Right ventricle myocardium inferior (tissue), 1 donor: ENCODE results near the gene MSRB3. TPM values are rescaled to one million over a fixed set of nuclear protein-coding genes. Genes with fewer than 3 reads are reported as not detected.

ENCODE experiments used
- ATAC-seq: fragments of 200-7000 bp; cut with Tn5 transposase; one replicate; pipeline ENCODE4 v1.9.1; 2020; ENCODE audit warnings: mild to moderate bottlenecking, moderate library complexity
- DNase-seq: peaks from one replicate; pipeline ENCODE4 v3.0.0; 2021; ENCODE audit errors: missing footprints
- intact Hi-C: fragments of 100-400 bp; cut with DNase I; formaldehyde crosslinking; loops from one replicate; pipeline ENCODE4 v1.11.0; 2022
- total RNA-seq: library from RNA; stranded (reverse); fragmentation: NEBNext Ultra II Directional; extraction: Animal tissue kit (Norgen Biotek cat#: 25700); gene quantifications from one replicate; pipeline ENCODE4 v1.2.1, GENCODE V29; 2021
- donor health status: DM: no; HTN: yes; CAD: no; lungs with severe emphysema.

Gene MSRB3
- total RNA-seq, 1 donor from 2014 or later, result 148 TPM

DNA sequence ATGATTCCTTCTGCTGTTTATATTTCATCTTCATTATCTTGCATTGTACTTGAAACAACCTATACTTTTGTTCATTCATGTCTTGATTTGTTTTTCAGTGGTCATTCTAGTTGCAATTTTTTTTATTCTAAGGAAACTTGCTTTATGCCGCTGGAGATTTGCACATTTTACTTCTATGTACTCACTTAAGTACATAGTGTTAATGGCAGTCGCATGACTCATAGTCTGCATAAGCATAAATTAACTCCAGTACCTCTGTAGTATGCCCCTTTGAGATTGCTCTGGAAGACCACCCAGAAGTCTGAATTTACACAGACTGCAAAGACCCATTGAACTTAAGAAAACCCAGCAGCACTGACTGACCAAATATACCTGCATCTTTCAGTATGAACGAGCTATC is 77.0 kb downstream of the MSRB3 start:
- ATAC-seq, result no peak
- intact Hi-C loops, result no loop called here

DNA sequence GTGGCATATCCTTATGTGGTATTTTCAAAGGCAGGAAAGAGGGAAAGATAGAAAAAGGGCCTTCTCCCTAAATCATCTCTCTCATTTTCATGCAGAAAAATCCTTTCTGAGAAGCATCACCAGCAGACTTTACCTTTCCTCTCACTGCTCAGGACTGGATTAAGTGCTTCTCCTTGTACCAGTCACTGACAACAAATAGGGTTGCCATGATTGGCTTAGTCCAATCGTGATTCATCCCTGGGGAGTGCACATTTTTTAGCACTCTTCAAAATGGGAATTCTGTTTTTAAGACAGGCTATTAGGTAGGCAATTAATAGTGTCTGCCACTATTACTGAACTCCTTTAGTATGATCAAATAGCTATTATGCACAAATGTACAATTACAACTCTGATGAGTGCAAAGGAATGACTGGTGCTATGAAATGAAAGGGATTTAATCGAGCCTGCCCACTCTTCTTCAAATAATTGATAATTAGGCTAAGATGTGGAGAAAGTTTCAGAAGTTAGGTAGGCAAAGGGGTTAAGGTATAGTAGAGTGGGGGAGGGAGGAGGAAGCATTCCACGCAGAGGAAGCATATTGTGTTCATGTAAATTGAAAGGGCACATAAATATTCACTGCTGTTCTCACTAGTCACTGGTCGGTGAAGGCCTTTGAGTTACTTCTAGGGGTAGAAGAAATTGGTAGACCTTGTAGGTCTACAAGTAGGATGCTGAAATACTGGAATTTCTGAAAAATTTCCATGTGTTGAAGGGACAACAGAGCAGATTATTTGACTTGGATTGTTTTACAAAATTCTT is 84.0 kb downstream of the MSRB3 start:
- no peak for ATAC-seq
- intact Hi-C loops, result no loop called here
- DNase-seq, result no peak

More for the DNA sequence above, 77.0 kb downstream of the MSRB3 start:
- DNase-seq, result no peak

DNA sequence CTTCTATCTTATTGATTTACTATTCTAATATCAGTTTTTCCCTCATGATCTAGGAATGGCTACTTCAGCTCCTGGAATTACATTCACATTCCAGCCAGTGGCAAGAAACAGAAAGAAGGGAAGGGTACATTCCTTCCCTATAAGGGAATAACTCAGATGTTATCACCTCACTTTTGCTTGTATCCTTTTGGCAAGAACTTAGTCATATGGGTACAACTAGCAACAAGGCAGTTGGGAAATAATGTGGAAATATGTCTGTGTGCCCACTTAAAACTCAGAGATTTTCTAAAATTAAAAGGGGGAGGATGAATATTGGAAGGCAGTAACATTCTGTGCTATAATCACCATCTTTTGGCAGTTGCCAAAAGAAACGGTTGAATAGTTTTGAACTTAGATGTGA is 85.6 kb downstream of the MSRB3 start:
- DNase-seq (no peak), ATAC-seq (no peak)
- intact Hi-C loops, result no loop called here

DNA sequence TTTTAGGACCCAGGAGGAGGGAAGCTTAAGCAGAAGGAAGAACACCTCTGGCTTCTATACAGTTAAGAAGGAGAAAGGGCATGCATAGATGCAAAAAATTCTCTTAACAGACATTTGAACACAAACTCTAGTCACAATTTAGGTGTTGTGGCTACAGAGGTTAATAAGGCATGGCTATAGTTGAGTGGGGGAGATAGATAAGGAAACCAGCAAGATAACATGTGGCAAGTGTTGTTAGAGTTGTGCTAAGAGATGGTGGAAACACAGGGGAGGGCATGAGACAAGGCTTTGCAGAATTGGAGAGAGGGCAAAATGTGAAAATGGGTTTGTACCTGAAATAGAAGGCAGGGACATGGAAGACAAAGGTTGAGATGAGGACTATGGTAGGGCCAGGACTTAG is 88.9 kb downstream of the MSRB3 start:
- no peak for ATAC-seq
- intact Hi-C loops, result no loop called here

DNA sequence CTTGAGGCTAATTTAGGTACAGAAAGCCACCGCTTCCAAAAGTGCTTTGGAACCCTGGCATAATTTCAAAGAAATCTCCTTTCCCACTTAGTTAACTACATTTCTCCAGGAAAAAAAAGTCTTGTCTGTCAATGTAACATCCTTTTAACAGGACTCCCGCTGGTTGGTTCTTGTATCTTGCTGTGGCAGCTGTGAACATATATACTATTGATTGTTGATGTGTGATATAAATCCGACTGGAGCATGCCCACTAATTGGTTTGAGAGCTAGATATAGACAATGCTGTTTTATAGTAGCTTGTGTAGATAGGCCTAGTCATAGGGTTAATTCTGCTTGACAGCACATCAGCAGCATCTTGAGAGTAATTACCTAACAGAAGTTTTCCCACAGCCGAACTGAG is 89.6 kb downstream of the MSRB3 start:
- intact Hi-C loops, result no loop called here
- no peak for DNase-seq
- no peak for ATAC-seq

More for the DNA sequence above, 88.9 kb downstream of the MSRB3 start:
- no peak for DNase-seq

DNA sequence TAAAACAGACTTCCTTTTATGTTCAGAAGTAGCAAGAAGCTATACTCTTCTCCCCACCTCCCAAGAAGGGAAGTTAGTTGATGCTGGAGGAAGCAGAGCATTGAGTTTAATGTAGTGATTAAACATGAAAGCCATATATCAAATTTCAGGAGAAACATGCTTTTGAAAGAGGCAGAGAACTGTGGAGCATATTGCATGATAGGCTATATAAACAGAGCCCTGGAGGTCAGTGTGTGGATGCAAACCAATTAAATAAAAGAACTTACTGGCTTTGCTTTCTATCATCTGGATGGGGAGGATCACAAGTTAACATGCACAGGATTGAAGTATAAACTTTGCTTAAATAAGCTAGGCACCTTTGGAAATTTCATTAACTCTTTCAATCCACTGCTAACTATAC is 94.1 kb downstream of the MSRB3 start:
- ATAC-seq (no peak), DNase-seq (no peak)
- intact Hi-C loops, result no loop called here

DNA sequence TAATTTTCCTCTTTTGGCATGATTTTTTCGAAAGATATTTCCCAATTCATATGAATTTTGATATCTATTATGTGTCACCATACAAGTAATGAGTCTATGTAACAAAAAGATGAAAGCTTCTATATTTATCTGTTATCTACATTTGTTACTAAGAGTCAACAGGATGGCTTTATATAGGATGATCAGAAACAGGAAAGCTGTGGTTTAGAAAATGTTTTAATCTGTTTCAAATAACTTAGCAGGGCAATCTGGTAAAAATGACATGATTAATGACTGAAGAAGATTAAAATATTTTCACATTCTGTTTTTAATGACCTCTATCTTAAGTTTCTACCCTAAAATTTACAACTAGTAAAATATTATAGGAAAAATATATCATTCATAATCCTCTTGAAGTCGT is 105.8 kb downstream of the MSRB3 start:
- DNase-seq (no peak), ATAC-seq (no peak)
- intact Hi-C loops, result no loop called here

DNA sequence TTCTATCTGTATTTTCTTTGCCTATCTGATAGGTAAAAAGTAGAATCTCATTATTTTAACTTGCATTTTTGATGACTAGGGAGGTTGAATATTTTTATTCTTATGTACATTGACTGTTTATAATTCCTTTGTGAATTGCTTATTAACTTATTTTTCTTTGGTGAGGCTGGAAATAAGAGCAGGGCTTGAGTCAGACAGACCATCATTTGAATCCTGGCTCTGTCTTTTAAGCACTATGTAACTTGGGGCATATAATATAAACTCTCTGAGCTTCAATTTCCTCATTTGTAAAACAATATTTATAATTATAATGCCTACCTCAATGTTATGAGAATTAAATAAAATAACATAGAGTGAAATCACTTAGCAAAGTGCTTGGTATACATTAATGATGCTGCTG is 108.9 kb downstream of the MSRB3 start:
- no peak for ATAC-seq
- intact Hi-C loops, result no loop called here
- no peak for DNase-seq

DNA sequence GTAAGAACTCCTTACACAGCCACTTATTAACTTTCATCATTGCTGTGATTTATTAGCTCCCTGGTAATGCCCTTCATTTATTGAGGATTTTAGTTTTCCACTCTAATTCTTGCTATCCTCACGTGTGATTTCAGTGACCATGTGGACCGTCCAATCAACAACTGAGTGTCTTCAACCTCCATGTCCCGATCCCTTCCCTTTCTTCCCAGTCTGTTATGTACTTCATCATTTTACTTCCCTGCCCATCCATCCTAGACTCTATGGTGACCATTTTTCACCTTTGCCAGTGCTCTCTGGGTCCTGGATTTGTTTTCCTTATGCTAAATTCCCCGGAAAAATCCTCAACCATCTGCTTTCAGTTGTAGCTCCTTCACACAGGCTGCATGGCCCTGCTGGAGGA is 111.0 kb downstream of the MSRB3 start:
- intact Hi-C loops, result no loop called here
- ATAC-seq (no peak), DNase-seq (no peak)

DNA sequence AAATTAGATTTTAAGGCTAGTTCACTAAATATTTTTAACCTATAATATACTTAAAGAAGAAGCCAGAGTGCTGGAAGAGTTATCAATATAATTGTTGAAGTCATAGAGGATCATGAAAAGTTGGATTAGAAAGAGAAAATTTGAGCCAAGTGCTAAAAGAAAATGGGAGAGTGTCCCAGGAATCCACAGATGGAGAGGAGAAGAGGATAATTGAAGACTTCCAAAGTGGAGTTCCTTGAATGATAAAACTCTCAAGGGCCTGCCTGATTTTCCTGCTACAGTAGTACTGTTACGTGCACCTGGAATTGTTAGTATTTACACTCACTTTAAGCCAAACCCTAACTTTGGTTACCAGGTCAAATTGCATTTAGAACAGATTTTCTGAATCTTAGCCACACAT is 113.2 kb downstream of the MSRB3 start:
- DNase-seq (no peak), ATAC-seq (no peak)
- intact Hi-C loops, result no loop called here

DNA sequence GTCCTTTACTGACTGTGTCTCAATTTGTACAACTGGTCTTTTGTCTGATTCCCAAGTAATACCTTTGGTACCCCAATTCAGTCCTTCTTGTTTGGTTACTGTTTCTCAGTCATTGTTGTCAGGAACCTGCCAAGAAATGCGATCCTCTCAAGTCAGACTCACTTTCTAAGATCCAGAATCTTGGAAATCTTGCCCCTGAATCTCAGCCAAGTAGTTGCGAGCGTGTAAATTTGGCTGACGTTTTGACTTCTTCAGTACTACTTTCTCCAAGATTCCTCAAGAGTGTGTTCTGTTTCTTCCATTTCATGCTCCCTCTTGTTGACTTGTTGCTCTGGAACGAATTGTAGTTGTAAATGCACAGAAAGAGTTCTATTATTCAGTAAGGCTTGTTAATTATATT is 114.0 kb downstream of the MSRB3 start:
- ATAC-seq, result no peak

DNA sequence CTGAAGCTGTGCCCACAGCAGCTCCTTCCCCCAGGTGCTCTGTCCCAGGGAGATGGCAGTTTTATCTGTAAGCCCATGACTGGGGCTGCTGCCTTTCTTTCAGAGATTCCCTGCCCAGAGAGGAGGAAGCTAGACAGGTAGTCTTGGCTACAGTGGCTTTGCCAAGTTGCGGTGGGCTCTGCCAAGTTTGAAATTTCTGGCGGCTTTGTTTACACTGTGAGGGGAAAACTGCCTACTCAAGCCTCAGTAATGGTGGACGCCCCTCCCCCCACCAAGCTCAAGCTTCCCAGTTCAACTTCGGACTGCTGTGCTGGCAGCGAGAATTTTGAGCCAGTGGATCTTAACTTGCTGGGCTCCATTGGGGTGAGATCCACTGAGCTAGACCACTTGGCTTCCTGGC is 124.7 kb downstream of the MSRB3 start:
- ATAC-seq (no peak), DNase-seq (no peak)
- intact Hi-C loops, result no loop called here

More for the DNA sequence above, 114.0 kb downstream of the MSRB3 start:
- intact Hi-C loops, result no loop called here
- no peak for DNase-seq

DNA sequence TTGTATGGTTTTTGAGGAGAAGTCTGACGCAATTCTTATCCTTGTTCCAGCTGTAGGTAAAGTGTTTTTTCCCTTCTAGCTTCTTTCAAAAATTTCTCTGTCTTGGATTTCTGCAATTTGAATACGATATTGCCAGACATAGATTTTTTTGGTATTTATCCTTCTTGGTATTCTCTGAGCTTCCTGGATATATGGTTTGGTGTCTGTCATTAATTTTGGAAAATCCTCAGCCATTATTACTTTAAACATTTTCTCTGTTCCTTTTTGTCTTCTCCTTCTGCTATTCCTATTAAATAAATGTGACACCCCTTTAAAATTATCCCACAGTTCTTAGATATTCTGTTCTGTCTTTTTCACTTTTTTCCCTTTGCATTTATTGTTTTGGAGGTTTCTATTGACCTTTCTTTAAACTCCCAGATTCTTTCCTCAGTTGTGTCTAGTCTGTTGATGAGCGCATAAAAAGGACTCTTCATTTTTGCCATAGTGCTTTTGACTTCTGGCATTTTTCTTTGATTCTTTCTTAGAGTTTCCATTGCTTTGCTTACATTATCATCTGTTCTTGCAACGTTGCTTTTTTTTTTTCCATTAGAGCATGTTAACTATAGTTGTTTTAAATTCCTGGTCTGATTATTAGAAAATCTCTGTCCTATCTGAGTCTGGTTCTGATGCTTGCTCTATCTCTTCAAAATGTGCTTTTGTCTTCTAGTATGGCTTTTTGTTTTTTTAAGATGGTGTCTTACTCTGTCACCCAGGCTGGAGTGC is 129.1 kb downstream of the MSRB3 start:
- ATAC-seq, result no peak
- no peak for DNase-seq
- intact Hi-C loops, result no loop called here

DNA sequence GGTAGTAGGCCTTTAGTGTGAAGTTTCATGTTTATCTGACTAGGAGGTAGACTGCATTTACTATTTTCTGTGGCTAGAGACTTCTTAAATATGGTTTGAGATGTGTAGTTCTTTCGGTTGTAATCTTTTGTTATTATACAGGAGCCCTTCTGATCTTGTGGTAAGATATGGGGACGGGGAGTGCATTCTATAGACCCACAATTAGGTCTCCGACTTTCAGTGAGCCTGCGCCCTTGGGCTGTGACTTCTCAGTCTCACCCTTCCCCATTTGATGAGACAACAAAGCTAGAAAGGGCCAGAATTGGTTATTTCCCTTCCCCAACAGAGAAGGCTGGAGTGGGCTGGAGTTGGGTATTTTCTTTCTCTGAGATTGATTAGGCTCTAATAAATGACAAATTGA is 130.0 kb downstream of the MSRB3 start:
- ATAC-seq, result no peak
- DNase-seq, result no peak
- intact Hi-C loops, result no loop called here

DNA sequence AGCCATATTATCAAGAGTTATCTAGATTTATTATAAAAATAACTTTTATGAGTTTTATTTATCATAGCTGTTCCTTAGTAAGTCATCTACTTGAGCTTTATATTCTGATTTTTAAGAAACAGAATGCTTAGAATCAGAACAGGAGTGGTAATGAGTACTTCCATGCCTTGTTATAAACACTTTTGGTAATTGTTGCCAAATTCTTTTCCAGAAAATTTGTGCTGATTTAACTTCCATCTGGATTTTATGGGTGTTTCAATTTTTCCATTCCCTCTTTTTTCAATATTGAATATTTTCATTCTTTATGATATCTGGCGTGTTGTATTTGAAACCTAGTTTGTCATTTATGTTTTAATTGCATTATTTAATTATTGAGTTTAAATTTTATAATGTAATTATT is 131.2 kb downstream of the MSRB3 start:
- no peak for DNase-seq
- ATAC-seq, result no peak
- intact Hi-C loops, result no loop called here

DNA sequence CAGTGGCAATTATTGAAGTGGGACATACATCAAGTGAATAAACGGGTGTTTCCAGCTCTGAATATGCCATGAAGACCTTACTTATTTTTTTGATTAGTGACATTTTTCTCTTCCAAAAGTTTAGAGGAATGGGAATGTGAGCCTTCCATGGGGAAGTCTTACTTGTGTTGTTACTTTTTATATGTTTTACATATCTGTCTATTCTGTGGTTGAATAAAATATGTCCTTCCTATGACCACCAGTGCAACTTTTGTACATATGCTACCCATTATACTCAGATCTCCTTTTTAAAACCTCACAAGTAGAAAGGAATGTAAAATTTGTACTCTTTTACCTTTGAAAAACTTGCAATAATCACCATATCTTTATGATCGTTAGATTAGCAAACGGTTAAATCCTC is 132.7 kb downstream of the MSRB3 start:
- intact Hi-C loops, result no loop called here
- no peak for DNase-seq
- no peak for ATAC-seq

DNA sequence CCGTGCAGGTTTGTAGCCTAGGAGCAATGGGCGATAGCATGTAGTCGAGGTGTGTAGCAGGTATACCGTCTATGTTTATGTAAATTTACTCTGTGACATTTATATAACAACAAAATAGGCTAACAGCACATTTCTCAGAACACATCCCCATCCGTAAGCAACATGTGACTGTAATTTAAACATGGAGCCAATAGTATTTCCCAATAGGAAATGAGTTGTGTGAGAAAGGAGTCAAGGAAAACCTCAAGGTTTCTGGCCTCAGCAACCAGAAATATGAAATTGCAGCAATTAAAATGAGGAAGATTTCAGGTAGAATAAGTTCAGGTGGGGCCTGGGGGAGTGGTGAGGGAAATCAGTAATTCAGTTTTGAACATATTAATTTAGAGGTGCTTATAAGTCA is 136.0 kb downstream of the MSRB3 start:
- no peak for ATAC-seq
- no peak for DNase-seq
- intact Hi-C loops, result no loop called here

DNA sequence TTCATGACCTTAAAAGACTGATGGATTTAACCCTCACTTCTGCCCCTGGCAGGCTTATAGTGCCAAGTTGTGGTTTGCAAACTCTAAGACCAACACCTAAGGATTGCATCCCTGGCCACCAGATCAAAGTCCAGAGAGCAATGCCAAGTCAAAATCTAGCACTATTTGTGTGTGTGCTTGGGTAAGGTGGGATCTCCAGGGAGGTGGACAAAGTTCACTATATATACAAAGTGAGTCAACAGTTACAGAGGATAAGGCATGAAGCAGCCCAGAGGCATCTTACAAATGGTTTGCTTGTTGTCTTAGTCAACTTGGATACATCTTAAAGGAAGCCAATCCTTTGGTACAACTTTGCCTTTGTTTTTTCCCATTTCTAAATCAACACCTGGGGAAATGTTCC is 137.3 kb downstream of the MSRB3 start:
- ATAC-seq (no peak), DNase-seq (no peak)
- intact Hi-C loops, result no loop called here

DNA sequence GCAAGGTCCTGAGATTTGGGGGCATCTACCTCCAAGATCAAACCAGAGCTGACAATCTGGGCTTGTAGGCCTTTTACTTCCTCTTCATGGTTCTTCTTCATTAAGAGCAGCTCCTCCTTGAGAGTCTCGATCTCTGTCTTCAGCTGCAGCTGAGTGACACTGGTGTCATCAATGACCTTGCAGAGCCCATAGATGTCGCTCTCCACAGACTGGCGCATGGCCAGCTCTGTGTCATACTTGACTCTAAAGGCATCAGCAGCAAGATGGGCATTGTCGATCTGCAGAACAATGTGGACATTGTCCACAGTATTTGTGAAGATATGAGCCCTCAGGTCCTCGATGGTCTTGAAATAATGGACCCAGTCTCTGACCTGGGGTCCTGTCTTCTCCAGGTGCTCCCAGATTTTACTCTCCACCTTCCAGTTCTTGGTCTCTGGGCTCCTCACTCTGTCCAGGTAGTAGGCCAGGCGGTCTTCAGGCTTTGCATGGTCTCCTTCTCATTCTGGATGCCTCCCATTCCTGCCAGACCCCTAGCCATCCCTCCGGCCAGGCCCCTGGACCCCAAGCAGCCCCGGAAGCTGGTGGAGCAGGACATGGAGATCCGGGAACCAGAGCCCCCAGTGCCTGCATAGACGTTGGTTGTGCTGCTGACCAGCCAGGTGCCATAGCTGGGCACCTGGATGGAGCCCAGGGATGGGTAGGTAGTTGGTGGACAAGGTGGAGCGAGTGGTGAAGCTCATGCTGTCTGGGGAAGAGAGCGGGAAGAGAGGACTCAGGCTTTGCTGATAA is 141.0 kb downstream of the MSRB3 start:
- no peak for ATAC-seq
- DNase-seq, result no peak
- intact Hi-C loops, result no loop called here

DNA sequence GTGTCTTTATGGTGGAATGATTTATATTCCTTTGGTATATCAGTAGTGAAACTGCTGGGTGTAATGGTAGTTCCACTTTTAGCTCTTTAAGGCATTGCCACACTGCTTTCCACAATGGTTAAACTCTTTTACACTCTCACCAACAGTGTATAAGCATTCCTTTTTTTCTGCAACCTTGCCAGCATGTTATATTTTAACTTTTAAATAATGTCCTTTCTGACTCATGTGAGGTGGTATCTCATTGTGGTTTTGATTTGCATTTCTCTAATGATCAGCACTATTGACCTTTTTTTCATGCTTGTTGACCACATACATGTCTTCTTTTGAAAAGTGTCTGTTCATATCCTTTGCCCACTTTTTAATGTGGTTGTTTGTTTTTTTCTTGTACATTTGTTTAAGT is 142.5 kb downstream of the MSRB3 start:
- no peak for DNase-seq
- no peak for ATAC-seq
- intact Hi-C loops, result no loop called here
